K562 (cell line): ENCODE data around the gene C6orf89. TPM values are rescaled to one million over a fixed set of nuclear protein-coding genes. Genes with fewer than 3 reads are reported as not detected.

Experiments used
- ARID1B ChIP-seq: fragments of 450-650 bp; IDR thresholded peaks from 2 replicates; pipeline ENCODE4 v1.6.1; 2016; ENCODE audit warnings: antibody characterized with exemption, mild to moderate bottlenecking, inconsistent platforms
- GABPA ChIP-seq: fragments of 200-800 bp; sonication (Bioruptor generic); conservative IDR thresholded peaks from 2 replicates; pipeline ENCODE4 v1.6.1; 2016; ENCODE audit warnings: low read depth, missing genetic modification characterization, missing compliant biosample characterization
- MEF2D ChIP-seq: conservative IDR thresholded peaks from 2 replicates; pipeline ENCODE4 v1.6.1; 2016; ENCODE audit warnings: low read depth, missing genetic modification characterization, missing compliant biosample characterization
- NR3C1 ChIP-seq: sonication (generic); formaldehyde crosslinking; IDR thresholded peaks from 2 replicates; pipeline ENCODE4 v1.8.1; 2022; ENCODE audit warnings: missing genetic modification reagents
- PCBP1 ChIP-seq: fragments of 200-400 bp; formaldehyde crosslinking; IDR thresholded peaks from 2 replicates; pipeline ENCODE4 v1.6.1; 2018; ENCODE audit warnings: mild to moderate bottlenecking, low read depth, low read length; ENCODE audit not compliant: poor library complexity, severe bottlenecking
- RAD21 ChIP-seq, 2 experiments: fragments of 250-450 bp in 1 of 2; fragments of 450-650 bp in 1 of 2; sonication (Bioruptor Pico) in 1 of 2; formaldehyde crosslinking in 1 of 2; IDR thresholded peaks in 1 of 2; conservative IDR thresholded peaks in 1 of 2; 2 replicates each; pipeline versions ENCODE4 v1.4.0 to v1.8.0; 2020 to 2022; ENCODE audit warnings: mild to moderate bottlenecking in 2 of 2, moderate library complexity in 1 of 2
- SMAD1 ChIP-seq: fragments of 150-350 bp; IDR thresholded peaks from 2 replicates; pipeline ENCODE4 v1.6.1; 2014; ENCODE audit warnings: low read length, low read depth; ENCODE audit not compliant: partially characterized antibody
- TGIF2 ChIP-seq: sonication (generic); formaldehyde crosslinking; IDR thresholded peaks from 2 replicates; pipeline ENCODE4 v1.8.1; 2022; ENCODE audit warnings: mild to moderate bottlenecking, missing genetic modification reagents, moderate library complexity
- YY1 ChIP-seq, 3 experiments: IDR thresholded peaks; 2 replicates each; pipeline ENCODE4 v1.6.1; 2011; ENCODE audit warnings: low read length in 2 of 3, mild to moderate bottlenecking in 2 of 3, moderate library complexity in 2 of 3, borderline replicate concordance in 1 of 3, control low read depth in 1 of 3, low read depth in 1 of 3; ENCODE audit not compliant: insufficient read depth in 3 of 3, insufficient replicate concordance in 2 of 3, control insufficient read depth in 1 of 3, insufficient read length in 1 of 3; ENCODE audit errors: extremely low read depth in 1 of 3
- ZNF3 ChIP-seq: fragments of 250-450 bp; sonication (Bioruptor Pico); IDR thresholded peaks from 2 replicates; pipeline ENCODE4 v1.5.0; 2021; ENCODE audit warnings: mild to moderate bottlenecking, moderate library complexity
- ZNF347 ChIP-seq: fragments of 450-650 bp; formaldehyde crosslinking; IDR thresholded peaks from 2 replicates; pipeline ENCODE4 v1.4.0; 2020; ENCODE audit warnings: low read depth, mild to moderate bottlenecking, moderate library complexity
- ZNF785 ChIP-seq: fragments of 250-450 bp; sonication (Bioruptor Pico); IDR thresholded peaks from 2 replicates; pipeline ENCODE4 v1.4.0; 2020; ENCODE audit warnings: mild to moderate bottlenecking
- polyA plus RNA-seq, 8 experiments: library from polyadenylated mRNA; depleted of rRNA in 4 of 8; stranded (reverse) in 5 of 8; unstranded in 3 of 8; fragments of >200 nt; fragmentation: Nextera tagmentation in 2 of 8; fragmentation: Illumina TruSeq in 1 of 8; extraction: Ambion mirVana in 2 of 8; extraction: Trizol in 1 of 8; gene quantifications; 2 replicates each; pipeline versions ENCODE4 v1.2.1 to v1.2.3, GENCODE V29; 2011 to 2014; ENCODE audit warnings: inconsistent platforms in 1 of 8, missing spikeins in 1 of 8
- total RNA-seq, 7 experiments: library from RNA; depleted of rRNA in 6 of 7; stranded (reverse); fragments of >200 nt in 6 of 7; fragmentation: Illumina TruSeq in 2 of 7; extraction: Trizol in 2 of 7; gene quantifications; 2 replicates each; pipeline versions ENCODE4 v1.2.1 to v1.2.3, GENCODE V29; 2011 to 2021; ENCODE audit warnings: low replicate concordance in 1 of 7
- TF ChIP-seq, protein P1 (sequence below): sonication (generic); formaldehyde crosslinking; IDR thresholded peaks from 2 replicates; pipeline ENCODE4 v1.8.0; 2023; ENCODE audit warnings: missing genetic modification reagents, mild to moderate bottlenecking, borderline replicate concordance
- TF ChIP-seq, protein P2 (sequence below): fragments of 200-800 bp; sonication (Bioruptor generic); IDR thresholded peaks from 2 replicates; pipeline ENCODE4 v1.6.1; 2017; ENCODE audit warnings: missing genetic modification characterization, missing compliant biosample characterization
- TF ChIP-seq, protein P3 (sequence below): sonication (generic); formaldehyde crosslinking; IDR thresholded peaks from 2 replicates; pipeline ENCODE4 v1.8.0; 2022; ENCODE audit warnings: missing genetic modification reagents, mild to moderate bottlenecking, borderline replicate concordance
- TF ChIP-seq, protein P4 (sequence below): fragments of 250-450 bp; sonication (Bioruptor Pico); IDR thresholded peaks from 2 replicates; pipeline ENCODE4 v1.6.1; 2021; ENCODE audit warnings: mild to moderate bottlenecking

The C6orf89 gene
- total and polyA plus RNA-seq, 9 of the 15 experiments (the other 6 are each of a cell fraction or from before 2014, with no cell fraction given) = 35.2 to 111 (median 58.5) TPM

DNA sequence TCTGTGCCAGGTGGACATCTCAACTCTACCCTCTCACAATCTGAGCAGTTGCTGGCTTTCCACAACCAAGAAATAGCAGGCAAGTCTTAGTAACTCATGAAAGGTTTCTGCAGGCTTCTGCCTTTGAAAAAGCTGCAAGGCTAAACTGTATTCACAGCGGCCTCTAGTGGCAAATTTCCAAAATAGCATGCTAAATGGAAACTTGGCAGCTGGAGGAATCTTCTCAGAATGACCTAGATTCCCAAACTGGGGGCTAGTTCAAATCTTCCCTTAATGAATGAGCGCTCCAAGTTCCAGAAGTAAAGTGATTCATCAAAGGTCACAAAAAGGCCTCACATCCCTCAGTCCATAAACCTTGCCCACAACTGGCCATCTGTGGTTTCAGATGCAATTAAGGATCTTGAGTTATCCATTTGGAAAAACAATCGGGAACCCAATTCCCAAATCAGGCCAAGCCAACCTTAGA is 34.6 kb upstream of the C6orf89 start (continued):
- TF ChIP-seq, protein P1, sequence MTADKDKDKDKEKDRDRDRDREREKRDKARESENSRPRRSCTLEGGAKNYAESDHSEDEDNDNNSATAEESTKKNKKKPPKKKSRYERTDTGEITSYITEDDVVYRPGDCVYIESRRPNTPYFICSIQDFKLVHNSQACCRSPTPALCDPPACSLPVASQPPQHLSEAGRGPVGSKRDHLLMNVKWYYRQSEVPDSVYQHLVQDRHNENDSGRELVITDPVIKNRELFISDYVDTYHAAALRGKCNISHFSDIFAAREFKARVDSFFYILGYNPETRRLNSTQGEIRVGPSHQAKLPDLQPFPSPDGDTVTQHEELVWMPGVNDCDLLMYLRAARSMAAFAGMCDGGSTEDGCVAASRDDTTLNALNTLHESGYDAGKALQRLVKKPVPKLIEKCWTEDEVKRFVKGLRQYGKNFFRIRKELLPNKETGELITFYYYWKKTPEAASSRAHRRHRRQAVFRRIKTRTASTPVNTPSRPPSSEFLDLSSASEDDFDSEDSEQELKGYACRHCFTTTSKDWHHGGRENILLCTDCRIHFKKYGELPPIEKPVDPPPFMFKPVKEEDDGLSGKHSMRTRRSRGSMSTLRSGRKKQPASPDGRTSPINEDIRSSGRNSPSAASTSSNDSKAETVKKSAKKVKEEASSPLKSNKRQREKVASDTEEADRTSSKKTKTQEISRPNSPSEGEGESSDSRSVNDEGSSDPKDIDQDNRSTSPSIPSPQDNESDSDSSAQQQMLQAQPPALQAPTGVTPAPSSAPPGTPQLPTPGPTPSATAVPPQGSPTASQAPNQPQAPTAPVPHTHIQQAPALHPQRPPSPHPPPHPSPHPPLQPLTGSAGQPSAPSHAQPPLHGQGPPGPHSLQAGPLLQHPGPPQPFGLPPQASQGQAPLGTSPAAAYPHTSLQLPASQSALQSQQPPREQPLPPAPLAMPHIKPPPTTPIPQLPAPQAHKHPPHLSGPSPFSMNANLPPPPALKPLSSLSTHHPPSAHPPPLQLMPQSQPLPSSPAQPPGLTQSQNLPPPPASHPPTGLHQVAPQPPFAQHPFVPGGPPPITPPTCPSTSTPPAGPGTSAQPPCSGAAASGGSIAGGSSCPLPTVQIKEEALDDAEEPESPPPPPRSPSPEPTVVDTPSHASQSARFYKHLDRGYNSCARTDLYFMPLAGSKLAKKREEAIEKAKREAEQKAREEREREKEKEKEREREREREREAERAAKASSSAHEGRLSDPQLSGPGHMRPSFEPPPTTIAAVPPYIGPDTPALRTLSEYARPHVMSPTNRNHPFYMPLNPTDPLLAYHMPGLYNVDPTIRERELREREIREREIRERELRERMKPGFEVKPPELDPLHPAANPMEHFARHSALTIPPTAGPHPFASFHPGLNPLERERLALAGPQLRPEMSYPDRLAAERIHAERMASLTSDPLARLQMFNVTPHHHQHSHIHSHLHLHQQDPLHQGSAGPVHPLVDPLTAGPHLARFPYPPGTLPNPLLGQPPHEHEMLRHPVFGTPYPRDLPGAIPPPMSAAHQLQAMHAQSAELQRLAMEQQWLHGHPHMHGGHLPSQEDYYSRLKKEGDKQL = no peak
- TF ChIP-seq TGIF2 (CRISPR knock-in tag) = no peak
- TF ChIP-seq SMAD1 = no peak
- TF ChIP-seq GABPA = no peak
- no peak for TF ChIP-seq ZNF347 (CRISPR knock-in tag)
- no peak for TF ChIP-seq PCBP1
- TF ChIP-seq MEF2D (tag) = no peak
- no peak for TF ChIP-seq ZNF3 (CRISPR knock-in tag)
- TF ChIP-seq RAD21 (CRISPR knock-in tag; conservative IDR thresholded peaks at IDR 0.05 in 1 of 2, IDR thresholded peaks at IDR 0.05 in 1 of 2) = peak; percentile 95
- TF ChIP-seq ARID1B = no peak
- TF ChIP-seq NR3C1 (CRISPR knock-in tag) = no peak
- TF ChIP-seq, protein P2, sequence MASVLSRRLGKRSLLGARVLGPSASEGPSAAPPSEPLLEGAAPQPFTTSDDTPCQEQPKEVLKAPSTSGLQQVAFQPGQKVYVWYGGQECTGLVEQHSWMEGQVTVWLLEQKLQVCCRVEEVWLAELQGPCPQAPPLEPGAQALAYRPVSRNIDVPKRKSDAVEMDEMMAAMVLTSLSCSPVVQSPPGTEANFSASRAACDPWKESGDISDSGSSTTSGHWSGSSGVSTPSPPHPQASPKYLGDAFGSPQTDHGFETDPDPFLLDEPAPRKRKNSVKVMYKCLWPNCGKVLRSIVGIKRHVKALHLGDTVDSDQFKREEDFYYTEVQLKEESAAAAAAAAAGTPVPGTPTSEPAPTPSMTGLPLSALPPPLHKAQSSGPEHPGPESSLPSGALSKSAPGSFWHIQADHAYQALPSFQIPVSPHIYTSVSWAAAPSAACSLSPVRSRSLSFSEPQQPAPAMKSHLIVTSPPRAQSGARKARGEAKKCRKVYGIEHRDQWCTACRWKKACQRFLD (CRISPR knock-in tag) = no peak
- TF ChIP-seq YY1 (IDR thresholded peaks at IDR 0.05; ENCODE audit: borderline replicate concordance in 1 of 3, control insufficient read depth in 1 of 3, extremely low read depth in 1 of 3, insufficient read depth in 3 of 3, insufficient read length in 1 of 3, insufficient replicate concordance in 2 of 3, low read depth in 1 of 3, low read length in 2 of 3) = no peak
- TF ChIP-seq, protein P3, sequence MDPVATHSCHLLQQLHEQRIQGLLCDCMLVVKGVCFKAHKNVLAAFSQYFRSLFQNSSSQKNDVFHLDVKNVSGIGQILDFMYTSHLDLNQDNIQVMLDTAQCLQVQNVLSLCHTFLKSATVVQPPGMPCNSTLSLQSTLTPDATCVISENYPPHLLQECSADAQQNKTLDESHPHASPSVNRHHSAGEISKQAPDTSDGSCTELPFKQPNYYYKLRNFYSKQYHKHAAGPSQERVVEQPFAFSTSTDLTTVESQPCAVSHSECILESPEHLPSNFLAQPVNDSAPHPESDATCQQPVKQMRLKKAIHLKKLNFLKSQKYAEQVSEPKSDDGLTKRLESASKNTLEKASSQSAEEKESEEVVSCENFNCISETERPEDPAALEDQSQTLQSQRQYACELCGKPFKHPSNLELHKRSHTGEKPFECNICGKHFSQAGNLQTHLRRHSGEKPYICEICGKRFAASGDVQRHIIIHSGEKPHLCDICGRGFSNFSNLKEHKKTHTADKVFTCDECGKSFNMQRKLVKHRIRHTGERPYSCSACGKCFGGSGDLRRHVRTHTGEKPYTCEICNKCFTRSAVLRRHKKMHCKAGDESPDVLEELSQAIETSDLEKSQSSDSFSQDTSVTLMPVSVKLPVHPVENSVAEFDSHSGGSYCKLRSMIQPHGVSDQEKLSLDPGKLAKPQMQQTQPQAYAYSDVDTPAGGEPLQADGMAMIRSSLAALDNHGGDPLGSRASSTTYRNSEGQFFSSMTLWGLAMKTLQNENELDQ (CRISPR knock-in tag) = no peak
- TF ChIP-seq, protein P4, sequence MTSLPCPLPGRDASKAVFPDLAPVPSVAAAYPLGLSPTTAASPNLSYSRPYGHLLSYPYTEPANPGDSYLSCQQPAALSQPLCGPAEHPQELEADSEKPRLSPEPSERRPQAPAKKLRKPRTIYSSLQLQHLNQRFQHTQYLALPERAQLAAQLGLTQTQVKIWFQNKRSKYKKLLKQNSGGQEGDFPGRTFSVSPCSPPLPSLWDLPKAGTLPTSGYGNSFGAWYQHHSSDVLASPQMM = no peak
- no peak for TF ChIP-seq ZNF785
